Stimulated activated naive CD4-positive, alpha-beta T cell treated with Interleukin-2 at 50 U/mL for 16 hours (primary cell): Measurements from ENCODE around the gene MRPL10.
A peak's percentile ranks its signal among the peaks of the same experiment; 100 is the strongest.

Experiments
- DNase-seq: peaks from one replicate; lab custom pipeline; 2025; lab: John Stamatoyannopoulos, UW

MRPL10 gene

DNA sequence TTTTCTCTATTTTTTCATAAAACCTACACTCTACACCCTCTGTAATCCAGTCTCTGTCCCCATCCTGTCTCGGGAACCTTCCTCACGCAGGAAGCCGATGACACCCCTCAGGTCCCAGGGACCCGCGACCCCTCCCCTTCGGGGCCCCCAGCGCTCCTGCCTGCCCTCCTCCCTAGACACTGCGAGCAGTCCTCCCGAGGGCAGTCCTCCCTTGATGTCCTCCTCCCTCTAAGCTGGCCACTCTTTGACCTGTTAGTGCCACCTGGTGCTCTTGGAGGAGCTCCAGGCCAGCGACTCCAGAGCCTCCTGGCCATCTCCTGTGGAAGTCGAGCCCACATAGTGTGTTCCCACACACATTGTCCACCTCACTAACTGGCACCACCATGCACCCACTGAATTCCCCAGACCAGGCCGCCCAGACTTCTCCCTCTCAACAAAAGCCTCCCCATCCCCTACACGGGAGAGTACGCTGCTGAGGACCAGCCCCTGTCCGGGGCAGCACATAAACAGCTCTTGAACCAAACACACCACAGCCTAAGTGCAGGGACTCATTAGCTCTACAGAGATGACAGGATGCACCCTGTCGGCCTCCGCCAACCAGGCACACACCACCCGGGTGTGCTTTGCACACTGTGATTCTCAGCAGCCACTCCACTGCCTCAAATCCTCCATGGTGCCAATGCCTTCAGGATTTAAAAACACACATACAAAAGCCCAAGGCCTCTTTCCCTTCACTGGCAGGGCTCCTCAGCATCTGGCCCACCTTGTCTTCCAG is 19.0 kb downstream of the MRPL10 start:
- no peak for DNase-seq

DNA sequence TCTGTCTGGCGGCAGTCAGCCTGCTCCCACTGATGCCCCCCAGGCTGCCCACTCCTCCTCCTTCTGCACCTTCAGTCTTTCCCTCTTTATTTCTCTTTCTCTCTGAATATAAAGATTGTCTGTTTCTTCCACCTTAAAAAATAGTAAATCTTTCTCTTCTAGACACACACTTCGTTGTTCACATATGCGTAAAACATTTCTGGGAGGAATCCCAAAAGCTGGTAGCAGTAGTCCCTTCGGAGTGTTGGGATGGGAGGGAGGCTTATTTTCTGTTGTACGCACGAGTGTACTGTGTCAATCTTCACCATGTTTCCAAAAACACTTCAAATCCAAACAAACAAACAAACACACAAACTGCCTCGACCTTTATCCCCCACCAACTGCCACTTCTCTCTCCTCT is 19.6 kb downstream of the MRPL10 start:
- no peak for DNase-seq

DNA sequence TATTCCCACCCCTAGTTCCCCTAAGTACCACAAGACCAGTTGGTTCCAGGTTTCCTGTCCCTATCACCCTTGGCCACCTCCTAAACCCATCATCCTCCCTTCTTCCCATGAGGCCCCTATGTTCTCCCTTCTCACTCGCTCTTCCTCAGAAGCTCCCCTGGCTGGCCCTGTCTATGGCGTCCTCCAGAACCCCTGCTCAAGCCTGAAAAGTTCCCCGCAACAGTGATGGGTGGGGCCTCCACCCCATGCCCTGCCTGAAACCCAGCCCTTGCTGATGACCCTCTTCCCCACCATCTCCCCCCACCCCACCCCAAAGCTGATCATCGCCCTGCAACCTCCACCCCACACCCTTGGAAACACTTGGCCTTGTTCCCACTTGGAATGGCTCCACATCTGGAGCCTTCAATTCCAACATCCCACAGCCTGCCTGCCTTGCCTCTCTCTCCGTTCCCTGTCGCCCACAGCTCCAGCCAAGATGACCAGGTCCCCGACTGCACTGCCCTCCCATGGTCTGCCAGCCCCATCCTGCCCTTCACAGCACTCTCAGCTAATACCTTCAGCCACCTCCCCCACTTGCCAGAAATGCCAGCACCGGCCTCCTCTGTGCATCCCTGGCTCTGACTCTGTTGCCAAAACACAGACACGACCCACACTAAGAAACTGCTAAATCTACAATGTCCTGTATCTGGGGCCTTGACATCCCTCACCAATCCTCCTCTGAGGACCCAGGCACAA is 20.3 kb downstream of the MRPL10 start:
- no peak for DNase-seq

DNA sequence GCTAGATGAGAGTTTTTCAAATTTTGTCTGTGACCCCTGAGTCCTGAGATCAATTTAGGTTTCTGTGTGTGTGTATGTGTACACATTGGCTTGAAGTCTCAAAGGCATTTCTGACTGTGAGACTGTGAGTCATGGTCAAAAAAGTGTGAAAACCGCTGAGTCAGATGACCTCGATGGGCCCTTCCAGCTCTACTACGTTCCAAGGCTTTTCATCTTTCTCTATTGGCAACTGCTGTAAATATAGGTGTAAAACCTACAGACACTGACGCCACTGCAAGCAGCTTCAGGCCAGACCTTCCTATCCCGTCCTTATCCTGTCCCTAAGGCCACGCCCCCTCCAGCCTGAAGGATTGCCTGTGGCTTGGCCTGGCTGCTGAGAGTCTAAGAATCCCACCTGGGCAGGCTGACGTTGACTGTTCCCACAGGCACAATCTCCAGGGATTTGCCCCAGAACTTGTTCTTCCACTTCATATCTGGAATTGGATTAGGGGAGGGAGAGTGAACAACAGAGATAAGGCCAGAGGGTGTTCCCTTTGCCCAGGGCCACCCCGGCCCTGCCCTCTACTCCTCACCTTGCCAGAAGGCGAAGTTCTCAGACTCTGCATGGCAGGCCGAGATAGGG is 21.0 kb downstream of the MRPL10 start:
- DNase-seq, result no peak

DNA sequence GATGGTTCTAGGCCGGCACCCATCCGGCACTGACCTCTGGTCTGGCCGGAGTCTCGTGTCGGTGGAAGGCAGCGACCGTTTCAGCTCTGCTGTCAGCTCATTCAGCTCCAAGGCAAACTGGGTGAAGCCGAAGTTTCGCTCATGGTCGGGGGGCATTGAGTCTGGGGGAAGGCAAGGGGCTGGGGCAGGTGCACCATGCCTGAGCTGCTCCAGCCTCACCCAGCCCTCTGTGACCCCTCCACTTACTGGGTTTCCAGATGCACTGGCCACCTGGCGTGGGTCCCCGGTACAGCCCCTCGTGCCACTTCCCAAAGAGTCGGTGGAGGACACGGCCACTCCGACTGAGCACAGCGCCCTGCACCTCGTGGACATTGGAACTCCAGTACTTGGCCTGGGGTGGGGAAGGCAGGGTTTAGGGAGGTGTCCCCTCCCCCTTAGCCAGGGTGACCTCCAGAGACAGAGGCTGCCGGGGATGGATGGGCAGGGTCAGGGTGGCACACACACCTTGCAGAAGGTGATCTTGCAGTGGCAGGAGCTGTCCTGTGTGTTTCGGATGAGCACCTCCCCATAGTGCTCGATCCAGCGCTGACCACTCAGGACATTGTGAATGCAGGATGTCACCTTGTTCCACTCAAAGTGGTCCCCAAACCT is 22.4 kb downstream of the MRPL10 start:
- DNase-seq, result no peak

DNA sequence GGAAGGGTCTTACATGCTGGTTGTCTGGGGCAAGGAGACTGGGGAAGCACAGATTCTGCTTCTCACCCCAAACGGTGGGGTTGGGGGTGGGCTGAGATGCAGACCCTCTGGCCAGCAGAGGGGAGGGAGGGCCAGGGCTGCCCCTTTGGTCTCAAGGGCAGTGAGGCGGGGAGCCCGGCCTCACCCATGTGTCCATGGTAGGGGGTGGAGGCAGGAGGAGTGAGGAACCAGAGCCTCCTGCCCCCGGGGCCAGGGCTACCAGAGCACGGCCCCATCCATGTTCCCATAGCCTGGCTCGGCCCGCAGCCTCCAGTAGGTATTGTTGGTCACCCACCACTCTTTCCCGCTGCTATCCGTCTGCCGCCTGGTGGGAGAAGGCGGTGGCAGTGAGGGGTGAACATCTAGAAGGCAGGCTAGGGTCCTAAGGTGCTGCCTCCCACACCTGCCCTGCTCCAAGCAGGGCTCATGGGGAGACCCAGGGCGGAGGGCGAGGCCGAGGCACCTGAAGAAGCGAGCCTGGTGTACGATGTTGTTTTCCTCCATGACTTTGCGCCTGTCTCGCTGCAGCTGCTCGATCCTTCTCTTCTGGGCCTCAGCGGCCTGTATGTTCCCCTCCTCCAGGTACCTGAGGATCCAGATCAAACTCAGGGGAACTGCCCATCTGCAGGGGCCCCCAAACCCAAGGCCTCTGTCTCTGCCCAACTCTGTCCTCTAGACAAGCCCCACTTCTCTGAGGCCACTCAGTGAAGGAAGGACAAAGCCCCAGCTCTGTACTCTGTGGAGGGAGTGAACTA is 23.1 kb downstream of the MRPL10 start:
- no peak for DNase-seq

DNA sequence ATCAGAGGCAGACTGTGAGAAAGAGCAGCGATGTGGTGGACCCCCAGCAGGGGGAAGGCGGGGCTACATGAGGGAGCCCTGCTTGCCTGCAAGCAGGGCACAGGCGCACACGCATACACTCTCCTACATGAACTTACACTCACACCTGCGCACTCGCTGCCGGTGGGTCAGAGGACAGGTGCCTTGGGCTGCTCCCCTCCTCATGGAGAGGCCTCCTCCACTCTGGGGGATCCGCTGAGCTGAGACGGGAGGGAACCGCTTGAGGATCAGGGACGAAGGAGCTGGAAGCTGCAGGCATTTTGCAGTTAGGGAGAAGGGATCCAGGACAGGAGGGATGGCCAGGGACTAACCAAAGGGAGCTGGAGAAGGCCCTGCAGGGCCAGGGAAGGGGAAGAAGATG is 23.9 kb downstream of the MRPL10 start:
- no peak for DNase-seq

DNA sequence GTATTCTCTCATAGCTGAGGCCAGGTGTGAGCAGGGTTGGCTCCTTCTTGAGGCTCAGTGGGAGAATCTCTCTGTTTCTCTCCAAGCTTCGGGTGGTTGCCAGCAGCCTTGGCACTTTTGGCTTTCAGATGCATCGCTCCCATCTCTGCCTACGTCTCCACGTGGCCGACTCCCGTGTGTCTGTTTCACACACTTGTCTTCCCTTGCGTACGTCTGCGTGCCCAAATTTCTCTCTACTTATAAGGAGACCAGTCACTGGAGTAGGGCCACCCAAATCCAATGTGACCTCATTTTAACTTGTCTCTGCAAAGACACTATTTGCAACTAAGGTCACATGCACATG is 24.5 kb downstream of the MRPL10 start:
- DNase-seq, result no peak

DNA sequence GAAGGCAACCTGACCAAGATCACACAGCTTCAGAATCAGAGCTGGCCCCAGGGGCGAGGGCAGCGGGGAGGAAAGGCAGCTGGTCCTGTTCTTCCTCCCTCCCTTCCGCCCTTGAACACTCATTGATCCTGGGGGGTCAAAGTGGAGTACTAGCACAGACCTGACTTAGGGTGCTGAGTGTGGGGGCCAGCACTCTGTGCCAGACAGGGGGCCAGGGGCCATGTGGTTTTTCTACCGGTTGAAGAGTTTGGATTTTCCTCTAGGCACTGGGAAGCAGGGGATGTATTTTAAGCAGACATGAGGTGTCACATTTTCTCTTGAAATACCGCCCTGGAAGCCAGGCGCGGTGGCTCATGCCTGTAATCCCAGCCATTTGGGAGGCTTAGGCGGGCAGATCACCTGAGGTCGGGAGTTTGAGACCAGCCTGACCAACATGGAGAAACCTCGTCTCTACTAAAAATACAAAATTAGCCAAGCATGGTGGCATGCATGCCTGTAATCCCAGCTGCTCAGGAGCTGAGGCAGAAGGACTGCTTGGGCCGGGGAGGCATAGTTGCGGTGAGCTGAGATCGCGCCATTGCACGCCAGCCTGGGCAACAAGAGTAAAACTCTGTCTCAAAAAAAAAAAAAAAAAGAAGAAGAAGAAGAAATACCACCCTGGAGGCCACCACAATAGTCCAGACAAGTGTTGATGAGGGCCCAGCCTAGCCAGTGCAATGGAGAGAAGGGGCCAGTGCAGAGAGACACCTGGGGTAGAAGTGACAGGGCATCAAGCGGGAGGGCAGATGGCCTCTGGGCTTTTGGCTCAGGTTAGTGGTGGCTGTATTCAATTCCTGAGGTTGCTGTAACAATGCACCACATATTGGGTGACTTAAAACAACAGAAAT is 25.1 kb downstream of the MRPL10 start:
- no peak for DNase-seq

DNA sequence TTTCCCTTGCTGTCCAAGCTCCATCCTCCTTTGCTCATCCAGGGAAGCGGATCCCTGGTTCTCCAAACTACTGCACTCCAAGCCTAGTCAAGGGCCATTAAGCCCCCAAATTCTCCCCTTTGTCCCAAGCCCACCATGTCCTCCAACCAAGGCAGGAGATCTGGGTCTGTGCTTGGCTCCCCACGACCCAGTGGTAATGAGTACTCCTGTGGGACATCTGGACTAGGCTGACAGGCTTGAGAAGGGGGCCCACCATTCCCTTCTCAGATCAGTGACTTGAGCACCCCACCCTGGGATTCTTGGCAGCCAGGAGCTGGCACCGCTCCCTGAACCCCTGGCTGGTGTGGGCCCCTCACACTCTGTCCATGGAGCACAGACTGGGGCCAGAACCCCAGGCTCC is 26.9 kb downstream of the MRPL10 start:
- no peak for DNase-seq

DNA sequence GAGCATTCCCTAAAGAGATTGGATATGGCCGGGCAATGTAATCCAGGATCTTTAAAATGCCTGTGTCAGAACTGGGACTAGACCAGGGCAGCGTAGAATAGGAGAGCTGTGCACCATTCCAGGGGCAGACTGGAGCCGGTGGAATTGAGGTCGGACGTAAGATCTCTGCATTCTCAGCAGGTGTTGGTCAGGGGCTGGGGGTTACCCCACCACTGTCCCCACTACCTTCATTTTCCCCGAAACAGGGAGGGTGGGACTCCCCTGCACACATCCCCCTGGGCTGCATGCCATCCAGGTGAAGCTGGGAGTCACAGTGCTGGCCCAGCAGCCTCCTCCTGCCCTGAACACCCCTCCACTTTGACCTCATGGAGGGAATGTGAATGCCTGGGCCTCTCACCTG is 27.6 kb downstream of the MRPL10 start:
- no peak for DNase-seq

DNA sequence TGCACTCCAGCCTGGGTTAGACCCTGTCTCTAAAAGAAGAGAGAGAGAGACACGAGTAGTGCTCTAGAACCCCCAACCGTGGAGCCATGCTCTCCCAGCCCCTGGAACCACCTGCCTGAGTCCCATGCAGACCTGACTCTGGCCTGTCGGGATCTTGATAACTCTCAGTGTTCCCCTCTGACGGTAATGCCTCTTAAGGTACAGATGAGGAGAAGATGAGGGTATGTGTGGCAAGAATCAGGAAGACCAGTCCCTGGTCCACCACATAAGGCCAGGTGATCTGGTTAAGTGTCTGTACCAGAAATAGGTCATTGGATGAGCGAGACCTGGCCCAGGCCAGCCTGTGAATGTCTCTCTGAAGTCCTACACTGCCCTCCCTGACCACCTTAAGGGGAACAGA is 28.1 kb downstream of the MRPL10 start:
- DNase-seq, result no peak

DNA sequence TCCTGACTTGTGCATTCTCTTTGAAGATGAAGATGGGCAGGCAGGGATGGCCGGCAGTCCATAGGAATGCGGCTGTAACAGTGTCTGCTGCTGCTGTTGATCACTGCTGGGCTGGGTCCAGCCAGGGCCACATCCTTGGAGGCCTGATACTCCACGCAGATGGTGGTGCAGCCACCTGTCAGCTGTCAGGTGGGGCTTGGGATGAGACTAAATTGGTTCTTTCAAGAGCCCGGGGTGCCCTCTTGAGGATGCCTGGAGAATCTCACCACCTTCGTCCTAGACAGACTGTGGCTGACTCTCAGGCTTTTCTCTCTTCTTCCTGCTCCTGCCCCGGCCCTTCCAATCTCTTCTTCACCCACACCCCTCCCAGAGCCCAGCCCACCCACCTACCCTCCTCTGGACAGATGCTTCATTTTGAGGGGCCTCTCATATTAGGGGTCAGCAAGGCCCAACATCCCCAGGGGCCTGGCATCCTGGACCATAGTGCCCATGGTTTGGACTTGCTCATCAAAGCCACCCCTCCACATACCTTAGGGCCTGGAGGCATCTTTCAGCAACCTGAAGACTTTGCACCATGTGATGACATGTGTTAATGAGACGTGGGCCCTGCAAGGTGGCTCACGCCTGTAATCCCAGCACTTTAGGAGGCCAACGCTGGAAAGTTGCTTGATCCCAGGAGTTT is 28.9 kb downstream of the MRPL10 start:
- DNase-seq, result peak; percentile 48

DNA sequence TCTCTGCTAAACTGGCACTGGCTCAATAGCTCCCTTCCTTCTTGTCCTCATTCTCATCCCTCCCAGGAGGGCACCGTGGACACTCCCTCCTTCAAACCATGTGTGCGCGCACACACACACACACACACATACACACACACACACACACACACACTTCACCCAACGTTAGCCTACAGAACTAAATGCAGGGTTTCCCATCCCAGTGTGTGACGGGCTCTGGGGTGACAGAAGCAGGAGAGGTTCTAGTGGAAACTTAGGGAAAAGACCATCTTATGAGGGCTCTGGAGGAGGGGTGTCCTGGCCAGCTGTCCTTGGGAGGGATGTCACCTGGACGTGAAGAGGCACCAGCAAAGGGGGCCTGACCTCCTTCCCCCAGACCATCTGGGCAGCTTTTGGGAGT is 29.4 kb downstream of the MRPL10 start:
- no peak for DNase-seq

DNA sequence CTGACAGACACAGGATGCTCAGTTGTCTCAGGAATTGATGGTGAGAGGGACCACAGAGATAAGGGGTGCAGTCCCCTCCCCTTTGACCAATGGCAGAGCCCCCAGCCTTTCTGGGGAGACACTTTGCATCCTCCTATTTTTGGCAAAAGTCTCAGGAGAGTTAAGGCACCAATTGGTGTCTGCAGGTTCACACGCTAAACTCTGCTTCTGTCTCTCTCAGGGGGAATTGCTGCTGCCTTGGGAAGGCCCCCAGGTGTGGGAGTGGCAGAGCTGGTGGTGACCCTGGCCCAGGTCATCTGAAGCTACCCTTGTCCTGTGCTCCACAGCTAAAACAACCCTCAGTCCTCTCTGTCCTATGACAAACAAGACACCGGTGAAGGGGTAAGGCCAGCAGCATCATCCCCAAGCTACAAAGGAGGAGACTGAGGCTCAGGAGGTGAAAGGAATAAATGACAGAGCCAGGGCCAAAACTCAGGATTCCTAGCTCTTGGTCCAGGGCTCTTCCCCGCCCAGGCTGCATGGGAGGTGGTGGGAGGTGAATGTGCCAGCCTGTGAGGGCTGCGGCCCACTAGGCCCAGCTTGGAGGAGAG is 30.1 kb downstream of the MRPL10 start:
- DNase-seq, result no peak

DNA sequence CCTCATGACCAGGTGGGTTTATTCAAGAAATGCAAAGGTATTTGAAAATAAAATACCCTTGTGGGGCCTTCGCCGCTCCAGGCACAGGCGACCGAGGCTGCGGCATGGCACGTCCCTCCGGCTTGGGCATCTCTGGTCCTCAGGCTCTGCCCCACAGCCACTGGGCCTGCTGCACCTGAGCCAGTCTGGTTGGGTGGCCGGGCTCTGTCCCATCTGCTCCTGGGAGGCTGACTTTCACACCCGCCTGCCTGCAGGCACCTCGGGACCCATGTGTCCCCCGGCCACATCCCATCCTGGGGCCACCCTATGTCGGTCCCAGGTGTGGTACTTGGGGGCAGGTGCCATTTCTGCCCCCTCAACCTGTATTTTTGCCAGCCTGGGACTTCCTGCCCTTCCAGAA is 30.7 kb downstream of the MRPL10 start:
- DNase-seq, result no peak

DNA sequence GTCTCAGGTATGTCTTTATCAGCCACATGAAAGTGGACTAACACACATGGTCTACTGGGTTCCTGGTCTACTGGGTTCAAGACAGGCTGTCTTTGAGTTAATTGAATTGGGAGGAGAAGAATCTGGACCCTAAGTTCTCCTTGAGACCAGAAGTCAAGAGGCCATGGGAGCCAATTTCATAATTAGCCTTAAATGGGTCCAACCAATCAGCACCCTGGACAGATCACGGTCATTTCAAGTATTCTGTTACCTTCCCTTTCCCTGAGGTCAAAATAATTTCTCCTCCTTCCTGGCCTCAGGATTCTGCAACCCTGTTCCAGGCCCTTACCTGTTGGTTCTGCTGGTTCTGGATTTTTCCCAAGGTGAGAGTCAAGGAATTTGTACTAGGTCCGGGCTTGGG is 33.5 kb downstream of the MRPL10 start:
- no peak for DNase-seq

DNA sequence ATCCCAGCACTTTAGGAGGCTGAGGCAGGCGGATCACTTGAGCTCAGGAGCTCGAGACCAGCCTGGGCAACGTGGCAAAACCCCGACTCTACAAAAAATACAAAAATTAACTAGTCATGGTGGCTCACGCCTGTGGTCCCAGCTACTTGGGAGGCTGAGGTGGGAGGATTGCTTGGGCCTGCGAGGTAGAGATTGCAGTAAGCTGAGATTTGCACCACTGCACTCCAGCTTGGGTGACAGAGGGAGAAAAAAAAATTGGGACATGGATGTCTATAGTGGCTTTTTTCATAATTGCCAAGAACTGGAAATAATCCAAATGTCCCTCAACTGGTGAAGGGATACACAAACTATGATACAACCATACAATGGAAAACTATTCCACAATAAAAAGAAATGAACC is 38.4 kb downstream of the MRPL10 start:
- no peak for DNase-seq

DNA sequence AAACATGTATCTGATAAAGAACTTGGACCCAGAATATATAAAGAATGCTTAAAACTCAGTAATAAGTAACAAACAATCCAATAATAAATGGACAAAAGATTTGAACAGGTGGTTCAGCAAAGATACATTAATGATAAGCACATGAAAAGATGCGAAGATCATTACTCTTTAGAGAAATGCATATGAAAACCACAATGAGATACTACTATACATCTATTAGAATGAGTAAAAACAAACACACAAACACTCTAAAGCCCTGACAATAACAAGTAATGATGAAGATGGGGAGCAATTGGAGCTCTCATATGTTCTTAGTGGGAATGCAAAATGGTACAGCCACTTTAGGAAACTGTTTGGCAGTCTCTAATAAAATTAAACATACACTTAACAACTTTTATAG is 38.9 kb downstream of the MRPL10 start:
- DNase-seq, result no peak

DNA sequence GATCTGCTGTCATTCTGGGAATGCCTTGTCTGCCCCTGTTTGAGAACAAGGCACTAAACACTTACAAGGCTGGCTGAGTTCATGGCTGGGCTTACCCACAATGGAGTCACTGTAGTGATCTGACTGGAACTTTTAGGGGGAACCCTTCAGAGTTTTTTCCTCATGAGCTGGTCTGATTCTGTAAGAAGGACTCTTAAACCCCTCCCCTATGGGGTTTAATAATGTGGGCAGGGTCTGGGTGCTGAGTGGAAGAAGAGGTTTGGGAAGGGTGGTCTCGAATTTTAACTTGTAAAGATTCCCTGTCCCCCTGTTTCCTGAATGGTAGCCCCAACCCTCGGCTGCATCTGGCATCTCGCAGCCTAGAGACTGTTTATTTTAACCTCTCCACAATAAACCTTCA is 40.3 kb downstream of the MRPL10 start:
- no peak for DNase-seq
